GM12872 (cell line): ENCODE measurements around the gene RNF212.

Experiments used
- TF ChIP-seq, protein P1 (sequence below): IDR thresholded peaks from 3 replicates; pipeline ENCODE4 v1.5.1; 2011; ENCODE audit warnings: low read depth, mild to moderate bottlenecking, low read length, moderate library complexity; ENCODE audit not compliant: insufficient read depth

The RNF212 gene

GRCh38 chr4:1133033-1133432, 19.7 kb upstream of the RNF212 start:
- TF ChIP-seq, protein P1, sequence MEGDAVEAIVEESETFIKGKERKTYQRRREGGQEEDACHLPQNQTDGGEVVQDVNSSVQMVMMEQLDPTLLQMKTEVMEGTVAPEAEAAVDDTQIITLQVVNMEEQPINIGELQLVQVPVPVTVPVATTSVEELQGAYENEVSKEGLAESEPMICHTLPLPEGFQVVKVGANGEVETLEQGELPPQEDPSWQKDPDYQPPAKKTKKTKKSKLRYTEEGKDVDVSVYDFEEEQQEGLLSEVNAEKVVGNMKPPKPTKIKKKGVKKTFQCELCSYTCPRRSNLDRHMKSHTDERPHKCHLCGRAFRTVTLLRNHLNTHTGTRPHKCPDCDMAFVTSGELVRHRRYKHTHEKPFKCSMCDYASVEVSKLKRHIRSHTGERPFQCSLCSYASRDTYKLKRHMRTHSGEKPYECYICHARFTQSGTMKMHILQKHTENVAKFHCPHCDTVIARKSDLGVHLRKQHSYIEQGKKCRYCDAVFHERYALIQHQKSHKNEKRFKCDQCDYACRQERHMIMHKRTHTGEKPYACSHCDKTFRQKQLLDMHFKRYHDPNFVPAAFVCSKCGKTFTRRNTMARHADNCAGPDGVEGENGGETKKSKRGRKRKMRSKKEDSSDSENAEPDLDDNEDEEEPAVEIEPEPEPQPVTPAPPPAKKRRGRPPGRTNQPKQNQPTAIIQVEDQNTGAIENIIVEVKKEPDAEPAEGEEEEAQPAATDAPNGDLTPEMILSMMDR = no peak

DNA sequence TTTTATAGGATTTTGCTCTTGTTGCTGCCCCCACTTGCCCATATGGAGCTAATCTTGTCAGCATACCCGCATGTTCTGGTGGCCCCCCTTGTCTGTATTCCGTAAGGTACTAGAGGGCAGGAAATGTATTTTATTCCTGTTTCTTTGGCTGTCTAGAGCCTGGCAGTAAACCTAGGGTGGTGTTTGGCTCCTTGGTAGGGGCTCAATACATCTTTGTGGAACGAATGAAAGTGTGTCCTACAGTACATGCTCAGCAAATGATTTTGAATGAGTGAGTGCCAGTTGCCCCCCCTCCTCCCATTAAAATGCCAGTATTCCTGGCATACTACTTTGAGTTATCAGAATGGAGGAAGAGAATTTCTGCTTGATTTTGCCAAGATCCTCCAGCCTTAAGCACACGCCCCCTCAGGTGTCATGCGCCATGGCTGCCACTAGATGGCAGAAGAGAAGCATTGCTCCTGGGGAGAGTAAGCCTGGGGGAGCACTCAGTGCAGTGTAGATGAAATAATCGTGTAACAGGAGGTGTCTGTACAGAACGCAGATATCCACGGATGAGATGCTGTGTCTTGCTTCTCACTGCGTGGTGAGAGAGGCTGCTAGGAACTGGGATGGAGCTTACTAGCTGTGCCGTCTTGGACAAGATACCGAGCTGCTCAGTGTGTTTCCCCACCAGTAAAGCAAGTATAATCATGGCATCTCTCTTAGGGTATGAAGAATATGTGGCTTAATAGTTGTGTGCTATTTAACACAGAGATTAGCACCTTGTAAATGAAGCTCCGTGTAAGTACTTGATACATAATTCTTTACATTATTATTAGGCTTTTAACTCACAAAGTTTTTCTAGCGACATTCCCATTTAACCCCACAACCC, 17.2 kb upstream of the RNF212 start:
- TF ChIP-seq, protein P1 = peak; percentile 99

DNA sequence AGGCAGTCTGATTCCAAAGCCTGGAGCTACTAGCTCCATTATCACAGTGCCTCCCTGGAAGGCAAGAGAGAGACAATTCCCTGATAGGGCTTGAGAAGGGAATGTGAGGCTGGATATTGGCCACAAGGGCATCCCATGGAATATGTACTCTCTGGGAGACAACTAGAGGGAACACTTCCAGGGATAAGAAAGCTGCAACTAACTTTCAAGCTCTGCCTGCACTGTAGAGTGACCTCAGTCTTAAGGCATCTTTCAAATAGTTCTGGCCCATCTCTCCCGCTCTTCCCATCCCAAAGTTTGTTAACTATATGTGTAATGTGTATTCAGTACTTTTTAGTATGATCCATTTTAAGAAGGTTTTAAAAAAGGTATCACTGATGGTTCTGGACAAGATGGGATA, 13.1 kb upstream of the RNF212 start:
- TF ChIP-seq, protein P1 = no peak

DNA sequence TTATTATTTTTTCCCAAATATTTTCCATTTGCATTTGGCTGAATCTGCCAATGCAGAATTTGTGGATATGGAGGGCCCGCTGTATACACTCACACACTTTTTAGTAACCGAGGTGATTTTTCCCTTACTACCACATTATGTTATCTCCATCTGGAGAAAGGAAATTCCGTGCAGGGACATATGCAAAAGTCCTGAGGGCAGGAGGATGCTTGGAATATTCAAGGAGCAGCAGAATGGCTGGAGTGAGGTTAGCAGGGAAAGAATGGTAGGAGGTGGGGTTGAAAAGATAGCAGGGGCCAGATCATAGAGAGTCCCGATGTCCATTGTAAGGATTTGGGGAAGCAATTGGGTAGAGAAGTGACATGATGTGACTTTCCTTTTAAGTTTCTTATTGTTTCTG, 11.5 kb upstream of the RNF212 start:
- TF ChIP-seq, protein P1 = no peak

DNA sequence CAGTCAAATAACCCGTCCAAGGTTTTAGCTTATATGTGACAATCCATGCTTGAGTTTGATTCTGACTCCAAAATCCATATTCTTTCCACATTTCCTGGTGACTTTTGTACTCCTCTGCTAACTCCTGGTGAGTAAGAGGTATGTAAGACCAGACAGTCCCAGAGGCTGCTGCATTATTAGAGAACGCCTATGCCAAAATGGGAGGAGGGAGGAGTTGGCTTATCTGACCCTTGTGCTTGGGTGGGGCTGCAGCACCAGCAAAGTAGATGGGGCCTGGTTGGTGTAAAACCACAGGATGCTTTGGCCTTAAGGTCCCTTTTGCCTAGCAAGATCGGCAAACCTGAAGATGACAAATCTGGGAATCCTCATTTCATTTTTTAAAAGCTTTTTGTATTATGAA, 9.1 kb upstream of the RNF212 start:
- TF ChIP-seq, protein P1 = no peak

DNA sequence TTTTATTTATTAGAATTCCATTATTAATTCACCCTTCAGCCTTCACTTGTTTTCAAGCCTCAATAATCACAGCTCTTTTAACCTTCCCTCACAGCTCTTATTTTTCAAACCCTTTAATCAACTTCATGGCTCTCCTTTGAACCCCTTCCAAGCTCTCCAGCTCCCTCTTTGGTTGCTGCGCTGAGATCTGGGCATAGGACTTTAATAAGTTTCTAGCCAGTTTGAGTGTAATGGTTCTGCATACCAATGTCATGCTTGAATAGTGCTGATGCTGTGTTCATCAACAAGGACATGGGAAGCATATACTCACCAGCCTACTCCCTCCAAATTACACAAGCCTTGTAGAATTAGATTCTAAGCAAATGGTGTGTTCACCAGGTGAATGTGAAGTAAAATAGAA, 3.5 kb upstream of the RNF212 start:
- TF ChIP-seq, protein P1 = no peak

- TF ChIP-seq, protein P1 = no peak
Observed at GRCh38 chr4:1115528-1116293, 2.3 kb upstream of the RNF212 start.
